ENCODE measurements around the gene BEST1. TPM values are rescaled to one million over a fixed set of nuclear protein-coding genes. Genes with fewer than 3 reads are reported as not detected.
A peak's percentile ranks its signal among the peaks of the same experiment; 100 is the strongest.

The BEST1 gene
- total RNA-seq, 5 donors from 2014 or later (not counting 1 experiment from before 2014, with no cell fraction given), result 0.07 to 0.23 (median 0.13) TPM; not detected in 2

- peaks cover 4 to 16% of the 10 kb centered on the region in 2 experiments for H3K4me1 ChIP-seq (ENCODE audit: control insufficient read depth in 1 of 2, extremely low read depth in 1 of 2, insufficient read depth in 2 of 2, low read length in 2 of 2)
- peak in 3 of 4 experiments; percentile 1 to 24 (median 7) for ATAC-seq (replicated peaks in 1 of 4)
- H3K36me3 ChIP-seq (ENCODE audit: control insufficient read depth in 2 of 2, extremely low read depth in 1 of 2, insufficient read depth in 1 of 2, low read length in 1 of 2), result peaks cover 0 to 4% of the 10 kb centered on the region in 2 donors
- H3K27me3 Mint-ChIP-seq, result peaks cover 5 to 30% of the 10 kb centered on the region in 2 donors
- peak in 4 of 35 experiments; percentile 12 to 28 (median 25) for DNase-seq
- H3K27ac Mint-ChIP-seq, result no peak overlapping the region
- whole genome bisulfite sequencing (ENCODE audit: insufficient coverage), result 21% methylated on average over 17 of the region's 21 CpGs
- no peaks in the 10 kb centered on the region for H3K9me3 ChIP-seq
- no peak overlapping the region for H3K4me3 ChIP-seq (ENCODE audit: control insufficient read depth in 1 of 2, extremely low read depth in 1 of 2, low read length in 1 of 2)
- ChIA-PET CTCF (interaction anchor here in 1 of 2 donors (0.5 to 0.7 kb wide), 2 partner anchors 11 to 71 kb away, joined by 3 to 4 read pairs; no protein-coding TSS in a partner anchor), POLR2A (interaction anchor here in 1 of 2 donors (0.6 to 0.7 kb wide), 2 partner anchors 70 to 351 kb away, joined by 4 to 6 read pairs; no protein-coding TSS in a partner anchor)
- no peaks in the 10 kb centered on the region for H3K9me3 Mint-ChIP-seq
- H3K27ac ChIP-seq (ENCODE audit: low read length), result no peak overlapping the region
- H3K4me1 Mint-ChIP-seq, result peaks cover 0 to 9% (median 2%) of the 10 kb centered on the region in 3 donors
- H3K36me3 Mint-ChIP-seq, result no peaks in the 10 kb centered on the region
- H3K27me3 ChIP-seq (replicated peaks in 1 of 2; ENCODE audit: control insufficient read depth in 2 of 2, extremely low read depth in 1 of 2, insufficient read depth in 2 of 2, low read length in 1 of 2), result peaks cover 0 to 50% of the 10 kb centered on the region in 2 experiments
- peak overlapping the region in 2 of 3 donors; percentile 49 to 55 for H3K4me3 Mint-ChIP-seq
These were observed 4.8 kb downstream of the BEST1 start for GRCh38 chr11:61954851-61955421.

DNA sequence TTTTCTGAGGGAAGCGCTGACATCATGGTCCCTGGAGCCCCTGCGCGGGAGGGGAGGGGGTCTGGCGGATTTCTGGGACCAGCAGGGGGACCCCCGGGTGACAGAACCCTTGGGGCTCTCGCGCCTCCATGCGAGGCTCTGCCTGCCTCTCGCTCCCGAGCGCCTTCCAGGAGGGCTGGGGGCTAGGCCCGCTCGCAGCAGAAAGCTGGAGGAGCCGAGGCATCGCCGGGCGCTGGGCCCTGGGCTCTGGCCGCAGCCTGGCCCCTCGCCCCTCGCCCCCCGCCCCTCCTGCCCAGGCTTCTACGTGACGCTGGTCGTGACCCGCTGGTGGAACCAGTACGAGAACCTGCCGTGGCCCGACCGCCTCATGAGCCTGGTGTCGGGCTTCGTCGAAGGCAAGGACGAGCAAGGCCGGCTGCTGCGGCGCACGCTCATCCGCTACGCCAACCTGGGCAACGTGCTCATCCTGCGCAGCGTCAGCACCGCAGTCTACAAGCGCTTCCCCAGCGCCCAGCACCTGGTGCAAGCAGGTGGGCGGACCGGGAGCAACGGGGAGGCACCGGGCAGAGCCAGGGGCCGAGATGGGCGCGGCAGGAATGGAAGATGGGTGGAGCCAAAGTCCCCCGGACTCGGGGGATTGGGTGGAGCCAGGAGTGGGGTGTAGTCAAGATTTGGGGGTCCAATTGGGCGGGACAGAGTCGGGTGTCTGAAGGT is 5.4 kb downstream of the BEST1 start:
- ChIA-PET POLR2A (interaction anchor here in 1 of 2 donors (0.6 kb wide), 1 partner anchor 70 kb away, joined by 4 read pairs; no protein-coding TSS in a partner anchor), CTCF (interaction anchor here in 1 of 2 donors (0.5 kb wide), 1 partner anchor 71 kb away, joined by 4 read pairs; no protein-coding TSS in a partner anchor)
- peak overlapping the region in 2 of 3 donors; percentile 31 to 55 for H3K4me3 Mint-ChIP-seq
- no peaks in the 10 kb centered on the region for H3K9me3 ChIP-seq
- WGBS (ENCODE audit: insufficient coverage), result 15% methylated on average over 55 of the region's 56 CpGs
- DNase-seq (peak in 23 of 35 experiments; percentile 15 to 62 (median 38)), ATAC-seq (replicated peaks in 1 of 4) (peak; percentile 25 to 84 (median 78))
- H3K9me3 Mint-ChIP-seq, result no peaks in the 10 kb centered on the region
- peak overlapping the region; percentile 3 to 48 for H3K4me3 ChIP-seq (ENCODE audit: control insufficient read depth in 1 of 2, extremely low read depth in 1 of 2, low read length in 1 of 2)
- peaks cover 0 to 4% of the 10 kb centered on the region in 2 donors for H3K36me3 ChIP-seq (ENCODE audit: control insufficient read depth in 2 of 2, extremely low read depth in 1 of 2, insufficient read depth in 1 of 2, low read length in 1 of 2)
- no peaks in the 10 kb centered on the region for H3K36me3 Mint-ChIP-seq
- peaks cover 0 to 9% (median 2%) of the 10 kb centered on the region in 3 donors for H3K4me1 Mint-ChIP-seq
- no peak overlapping the region for H3K27ac ChIP-seq (ENCODE audit: low read length)
- H3K4me1 ChIP-seq (ENCODE audit: control insufficient read depth in 1 of 2, extremely low read depth in 1 of 2, insufficient read depth in 2 of 2, low read length in 2 of 2), result peaks cover 4 to 16% of the 10 kb centered on the region in 2 experiments
- peaks cover 5 to 30% of the 10 kb centered on the region in 2 donors for H3K27me3 Mint-ChIP-seq
- H3K27me3 ChIP-seq (replicated peaks in 1 of 2; ENCODE audit: control insufficient read depth in 2 of 2, extremely low read depth in 1 of 2, insufficient read depth in 2 of 2, low read length in 1 of 2), result peaks cover 0 to 45% of the 10 kb centered on the region in 2 experiments
- H3K27ac Mint-ChIP-seq, result no peak overlapping the region

DNA sequence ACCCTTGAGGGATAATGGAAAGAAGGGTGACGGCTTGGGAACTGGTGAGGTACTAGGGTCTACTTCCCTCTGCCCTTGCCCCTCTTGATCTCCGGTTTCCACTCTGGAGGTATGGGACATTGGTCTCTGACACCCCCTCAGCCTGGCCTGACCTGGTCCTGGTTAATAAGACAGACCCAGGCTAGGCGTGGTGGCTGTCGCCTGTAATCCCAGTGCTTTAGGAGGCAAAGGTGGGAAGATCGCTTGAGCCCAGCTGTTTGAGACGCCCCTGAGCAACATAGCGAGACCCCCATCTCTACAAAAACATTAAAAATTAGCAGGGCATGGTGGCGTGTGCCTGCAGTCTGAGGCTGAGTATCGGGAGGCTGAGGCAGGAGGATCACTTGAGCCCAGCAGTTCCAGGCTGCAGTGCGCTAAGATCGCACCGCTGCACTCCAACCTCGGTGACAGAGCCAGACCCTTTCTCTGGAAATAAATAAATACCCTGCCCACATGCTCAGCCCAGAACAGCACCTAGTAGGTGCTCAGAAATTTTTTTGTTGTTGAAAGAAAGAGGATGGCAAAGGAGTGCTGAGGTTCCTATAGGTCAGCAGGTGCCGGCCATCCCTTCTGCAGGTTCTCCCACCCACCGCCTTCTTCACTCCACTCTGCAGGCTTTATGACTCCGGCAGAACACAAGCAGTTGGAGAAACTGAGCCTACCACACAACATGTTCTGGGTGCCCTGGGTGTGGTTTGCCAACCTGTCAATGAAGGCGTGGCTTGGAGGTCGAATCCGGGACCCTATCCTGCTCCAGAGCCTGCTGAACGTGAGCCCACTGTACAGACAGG is 6.3 kb downstream of the BEST1 start:
- no peaks in the 10 kb centered on the region for H3K36me3 Mint-ChIP-seq
- Histone ChIP-seq H3K27ac (ENCODE audit: low read length) (no peak overlapping the region), H3K4me3 (ENCODE audit: control insufficient read depth in 1 of 2, extremely low read depth in 1 of 2, low read length in 1 of 2) (no peak overlapping the region), H3K27me3 (replicated peaks in 1 of 2; ENCODE audit: control insufficient read depth in 2 of 2, extremely low read depth in 1 of 2, insufficient read depth in 2 of 2, low read length in 1 of 2) (peaks cover 0 to 45% of the 10 kb centered on the region in 2 experiments), H3K4me1 (ENCODE audit: control insufficient read depth in 1 of 2, extremely low read depth in 1 of 2, insufficient read depth in 2 of 2, low read length in 2 of 2) (peaks cover 4 to 16% of the 10 kb centered on the region in 2 experiments), H3K9me3 (no peaks in the 10 kb centered on the region), H3K36me3 (ENCODE audit: control insufficient read depth in 2 of 2, extremely low read depth in 1 of 2, insufficient read depth in 1 of 2, low read length in 1 of 2) (peaks cover 0 to 4% of the 10 kb centered on the region in 2 donors)
- ChIA-PET POLR2A (interaction anchor here in 1 of 2 donors (0.6 kb wide), 1 partner anchor 11 kb away, joined by 3 read pairs; the partner anchor contains the start of gene FTH1), CTCF (no interaction called here)
- DNase-seq, result peak in 1 of 35 experiments; percentile 23
- peak in 1 of 4 experiments; percentile 1 for ATAC-seq (replicated peaks in 1 of 4)
- WGBS (ENCODE audit: insufficient coverage), result 94% methylated on average over 14 of the region's 20 CpGs
- H3K4me3 Mint-ChIP-seq, result peak overlapping the region in 2 of 3 donors; percentile 31 to 55
- no peak overlapping the region for H3K27ac Mint-ChIP-seq
- H3K9me3 Mint-ChIP-seq, result no peaks in the 10 kb centered on the region
- H3K27me3 Mint-ChIP-seq, result peaks cover 5 to 30% of the 10 kb centered on the region in 2 donors
- H3K4me1 Mint-ChIP-seq, result peaks cover 0 to 9% (median 2%) of the 10 kb centered on the region in 3 donors

DNA sequence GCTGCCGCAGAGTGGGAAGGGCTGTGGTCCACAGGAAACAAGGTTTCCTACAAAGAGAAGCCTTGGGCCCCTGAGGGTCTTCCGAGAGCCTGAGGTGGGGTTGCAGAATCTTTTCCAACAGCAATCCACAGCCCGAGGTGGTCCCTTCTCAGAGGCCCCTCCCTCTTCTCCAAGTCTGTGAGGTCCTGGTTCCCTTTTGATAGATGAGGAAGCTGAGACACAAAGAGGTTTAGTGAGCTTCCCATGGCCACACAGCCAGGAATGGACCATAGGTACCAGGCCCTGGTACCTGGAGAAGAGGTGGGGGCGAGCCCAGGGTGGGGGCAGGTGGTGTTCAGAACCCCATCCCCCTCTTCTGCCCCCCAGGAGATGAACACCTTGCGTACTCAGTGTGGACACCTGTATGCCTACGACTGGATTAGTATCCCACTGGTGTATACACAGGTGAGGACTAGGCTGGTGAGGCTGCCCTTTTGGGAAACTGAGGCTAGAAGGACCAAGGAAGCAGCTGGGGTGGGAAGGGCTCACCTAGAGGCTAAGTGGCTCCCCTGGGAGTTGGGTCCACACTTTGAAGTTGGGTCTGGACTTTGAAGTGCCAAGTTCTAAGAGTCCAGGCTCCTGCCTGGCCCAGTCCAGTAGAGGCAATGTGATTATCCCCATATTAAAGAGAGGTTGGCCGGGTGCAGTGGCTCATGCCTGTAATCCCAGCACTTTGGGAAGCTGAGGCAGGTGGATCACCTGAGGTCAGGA is 7.0 kb downstream of the BEST1 start:
- ATAC-seq (replicated peaks in 1 of 4) (peak in 1 of 4 experiments; percentile 2), DNase-seq (peak in 1 of 35 experiments; percentile 16)
- 80% methylated on average over 2 of the region's 7 CpGs for WGBS (ENCODE audit: insufficient coverage)
- Histone ChIP-seq H3K27me3 (replicated peaks in 1 of 2; ENCODE audit: control insufficient read depth in 2 of 2, extremely low read depth in 1 of 2, insufficient read depth in 2 of 2, low read length in 1 of 2) (peaks cover 0 to 38% of the 10 kb centered on the region in 2 experiments), H3K4me3 (ENCODE audit: control insufficient read depth in 1 of 2, extremely low read depth in 1 of 2, low read length in 1 of 2) (no peak overlapping the region), H3K9me3 (no peaks in the 10 kb centered on the region), H3K4me1 (ENCODE audit: control insufficient read depth in 1 of 2, extremely low read depth in 1 of 2, insufficient read depth in 2 of 2, low read length in 2 of 2) (peaks cover 4 to 16% of the 10 kb centered on the region in 2 experiments), H3K27ac (ENCODE audit: low read length) (no peak overlapping the region), H3K36me3 (ENCODE audit: control insufficient read depth in 2 of 2, extremely low read depth in 1 of 2, insufficient read depth in 1 of 2, low read length in 1 of 2) (peaks cover 0 to 4% of the 10 kb centered on the region in 2 donors)
- Mint-ChIP-seq H3K9me3 (no peaks in the 10 kb centered on the region), H3K4me1 (peaks cover 7 to 13% (median 8%) of the 10 kb centered on the region in 3 donors), H3K27ac (no peak overlapping the region), H3K4me3 (peak overlapping the region in 1 of 3 donors; percentile 37), H3K36me3 (no peaks in the 10 kb centered on the region), H3K27me3 (peaks cover 5 to 26% of the 10 kb centered on the region in 2 donors)
- POLR2A ChIA-PET, result interaction anchor here in 1 of 2 donors (0.6 kb wide), 1 partner anchor 10 kb away, joined by 3 read pairs; the partner anchor contains the start of gene FTH1
- CTCF ChIA-PET, result no interaction called here

DNA sequence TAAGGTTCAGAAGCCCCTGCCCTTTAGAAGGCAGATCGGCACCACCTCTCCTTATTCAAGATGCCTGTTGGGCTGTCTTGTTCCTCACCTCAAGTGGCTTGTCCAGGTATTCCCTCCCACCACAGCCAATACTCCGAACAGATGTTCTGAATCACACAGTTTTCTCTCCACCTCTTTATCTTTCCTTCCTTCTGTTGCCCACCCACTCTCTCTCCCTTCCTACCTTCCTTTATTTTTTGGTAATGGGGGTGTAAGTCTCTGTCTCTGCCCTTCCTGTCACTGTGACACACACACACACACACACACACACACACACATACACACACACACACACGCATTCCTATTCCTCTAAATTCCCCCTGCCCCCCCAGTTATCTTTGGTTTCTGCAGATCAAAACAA is 8.4 kb downstream of the BEST1 start:
- ChIA-PET POLR2A (no interaction called here), CTCF (interaction anchor here in 1 of 2 donors (0.6 kb wide), 1 partner anchor 127 kb away, joined by 3 read pairs; no protein-coding TSS in a partner anchor)
- Mint-ChIP-seq H3K36me3 (peaks cover 7% of the 10 kb centered on the region), H3K27ac (no peak overlapping the region), H3K4me1 (peaks cover 20 to 25% (median 22%) of the 10 kb centered on the region in 3 donors), H3K27me3 (peaks cover 5 to 25% of the 10 kb centered on the region in 2 donors), H3K4me3 (peak overlapping the region in 1 of 3 donors; percentile 37), H3K9me3 (no peaks in the 10 kb centered on the region)
- peaks cover 0 to 28% of the 10 kb centered on the region in 2 experiments for H3K27me3 ChIP-seq (replicated peaks in 1 of 2; ENCODE audit: control insufficient read depth in 2 of 2, extremely low read depth in 1 of 2, insufficient read depth in 2 of 2, low read length in 1 of 2)
- no peaks in the 10 kb centered on the region for H3K9me3 ChIP-seq
- peaks cover 9 to 26% of the 10 kb centered on the region in 2 experiments for H3K4me1 ChIP-seq (ENCODE audit: control insufficient read depth in 1 of 2, extremely low read depth in 1 of 2, insufficient read depth in 2 of 2, low read length in 2 of 2)
- no peak for ATAC-seq (replicated peaks in 1 of 4)
- H3K4me3 ChIP-seq (ENCODE audit: control insufficient read depth in 1 of 2, extremely low read depth in 1 of 2, low read length in 1 of 2), result no peak overlapping the region
- H3K36me3 ChIP-seq (ENCODE audit: control insufficient read depth in 2 of 2, extremely low read depth in 1 of 2, insufficient read depth in 1 of 2, low read length in 1 of 2), result peaks cover under 1 to 5% of the 10 kb centered on the region in 2 donors
- 100% methylated on average over 1 of the region's 3 CpGs for WGBS (ENCODE audit: insufficient coverage)
- no peak overlapping the region for H3K27ac ChIP-seq (ENCODE audit: low read length)
- DNase-seq, result no peak
